GM23338 (cell line): ENCODE results near the gene ADSL. TPM values are rescaled to one million over a fixed set of nuclear protein-coding genes. Genes with fewer than 3 reads are reported as not detected.

ENCODE experiments used
- ATAC-seq: fragments of 200-7000 bp; cut with Tn5 transposase; 3 replicates; pipeline ENCODE4 v1.9.1; 2020
- DNase-seq: peaks from one replicate; pipeline ENCODE4 v3.0.0-alpha.2; 2015; ENCODE audit warnings: low spot score
- H2AFZ ChIP-seq: fragments of 200-600 bp; sonication (generic); 2 replicates; pipeline ENCODE4 v1.8.0; 2016; ENCODE audit warnings: antibody characterized with exemption, mild to moderate bottlenecking, moderate library complexity
- H3F3A ChIP-seq: fragments of 200-600 bp; sonication (generic); replicated peaks from 2 replicates; pipeline ENCODE4 v1.8.0; 2017; ENCODE audit warnings: antibody characterized with exemption, mixed run types, low read depth
- H3K27ac ChIP-seq: fragments of 200-600 bp; sonication (generic); 2 replicates; pipeline ENCODE4 v1.6.1; 2016; ENCODE audit warnings: low read depth
- H3K27me3 ChIP-seq: fragments of 200-600 bp; sonication (generic); 2 replicates; pipeline ENCODE4 v1.8.0; 2016; ENCODE audit warnings: mild to moderate bottlenecking, mixed run types, moderate library complexity; ENCODE audit not compliant: insufficient read depth
- H3K36me3 ChIP-seq: fragments of 200-600 bp; sonication (generic); 2 replicates; pipeline ENCODE4 v1.8.0; 2016; ENCODE audit warnings: mild to moderate bottlenecking; ENCODE audit not compliant: insufficient read depth
- H3K4me1 ChIP-seq: fragments of 200-600 bp; sonication (generic); 2 replicates; pipeline ENCODE4 v1.8.0; 2016; ENCODE audit warnings: mild to moderate bottlenecking, moderate library complexity; ENCODE audit not compliant: insufficient read depth
- H3K4me2 ChIP-seq: fragments of 200-600 bp; sonication (generic); 2 replicates; pipeline ENCODE4 v1.7.1; 2017; ENCODE audit warnings: mixed run types
- H3K4me3 ChIP-seq: fragments of 200-600 bp; sonication (generic); 2 replicates; pipeline ENCODE4 v1.6.1; 2016; ENCODE audit warnings: mixed run types
- H3K79me2 ChIP-seq: fragments of 200-600 bp; sonication (generic); replicated peaks from 2 replicates; pipeline ENCODE4 v1.8.0; 2017; ENCODE audit warnings: mild to moderate bottlenecking; ENCODE audit not compliant: insufficient read depth
- H3K9me2 ChIP-seq: fragments of 200-600 bp; sonication (generic); 2 replicates; pipeline ENCODE4 v1.8.0; 2017; ENCODE audit not compliant: insufficient read depth
- H4K20me1 ChIP-seq: fragments of 200-600 bp; sonication (generic); replicated peaks from 2 replicates; pipeline ENCODE4 v1.8.0; 2017; ENCODE audit warnings: mild to moderate bottlenecking; ENCODE audit not compliant: insufficient read depth
- H3K27ac Mint-ChIP-seq: 2 replicates; pipeline ENCODE4 v1.8.0; 2020; ENCODE audit warnings: inconsistent platforms, mild to moderate bottlenecking, moderate library complexity, mixed read lengths
- H3K27me3 Mint-ChIP-seq: 3 replicates; pipeline ENCODE4 v1.8.0; 2022; ENCODE audit warnings: low read depth, mild to moderate bottlenecking, moderate library complexity, mixed read lengths, inconsistent platforms; ENCODE audit not compliant: insufficient read depth, poor library complexity
- H3K36me3 Mint-ChIP-seq: 3 replicates; pipeline ENCODE4 v1.8.0; 2021; ENCODE audit warnings: low read depth, mild to moderate bottlenecking, inconsistent platforms, moderate library complexity, mixed read lengths
- H3K4me1 Mint-ChIP-seq: 3 replicates; pipeline ENCODE4 v1.8.0; 2020; ENCODE audit warnings: mild to moderate bottlenecking, inconsistent platforms, mixed read lengths
- H3K4me3 Mint-ChIP-seq: 3 replicates; pipeline ENCODE4 v1.8.0; 2021; ENCODE audit warnings: moderate library complexity, mild to moderate bottlenecking, inconsistent platforms, mixed read lengths
- H3K9me3 Mint-ChIP-seq: 3 replicates; pipeline ENCODE4 v1.8.0; 2020; ENCODE audit warnings: moderate library complexity, mild to moderate bottlenecking, inconsistent platforms, mixed read lengths
- CREB1 ChIP-seq: fragments of 250-450 bp; sonication (Bioruptor Pico); IDR thresholded peaks from 2 replicates; pipeline ENCODE4 v1.5.0; 2020; ENCODE audit warnings: low read depth, mild to moderate bottlenecking, moderate library complexity
- CTCF ChIP-seq, 2 experiments: fragments of 200-600 bp in 1 of 2; sonication (generic) in 1 of 2; conservative IDR thresholded peaks; 2 replicates each; pipeline versions ENCODE4 v1.5.1 to v1.6.1; 2016 to 2017; ENCODE audit warnings: antibody characterized with exemption in 2 of 2, low read depth in 2 of 2, mild to moderate bottlenecking in 2 of 2, moderate library complexity in 1 of 2
- EZH2 ChIP-seq: fragments of 200-600 bp; sonication (generic); IDR thresholded peaks from one replicate; pipeline ENCODE4 v1.8.0; 2017; ENCODE audit warnings: antibody characterized with exemption, mild to moderate bottlenecking, low read depth; ENCODE audit not compliant: unreplicated experiment
- EZH2phosphoT487 ChIP-seq: fragments of 200-600 bp; sonication (generic); IDR thresholded peaks from one replicate; pipeline ENCODE4 v1.8.1; 2018; ENCODE audit warnings: antibody characterized with exemption; ENCODE audit not compliant: unreplicated experiment
- JUNB ChIP-seq: IDR thresholded peaks from one replicate; pipeline ENCODE4 v1.6.1; 2016; ENCODE audit warnings: antibody characterized with exemption; ENCODE audit not compliant: unreplicated experiment
- POLR2AphosphoS5 ChIP-seq: IDR thresholded peaks from 2 replicates; pipeline ENCODE4 v1.6.1; 2016; ENCODE audit warnings: antibody characterized with exemption, low read depth
- STAT1 ChIP-seq: IDR thresholded peaks from one replicate; pipeline ENCODE4 v1.6.1; 2016; ENCODE audit warnings: antibody characterized with exemption; ENCODE audit not compliant: unreplicated experiment
- ZNF114 ChIP-seq: fragments of 250-450 bp; sonication (Bioruptor Pico); IDR thresholded peaks from 2 replicates; pipeline ENCODE4 v1.5.0; 2020; ENCODE audit warnings: mild to moderate bottlenecking, moderate library complexity
- ZNF331 ChIP-seq: fragments of 250-450 bp; sonication (Bioruptor Pico); IDR thresholded peaks from 2 replicates; pipeline ENCODE4 v1.5.0; 2020; ENCODE audit warnings: low read depth, mild to moderate bottlenecking, moderate library complexity
- ZNF462 ChIP-seq: fragments of 250-450 bp; sonication (Bioruptor Pico); IDR thresholded peaks from 2 replicates; pipeline ENCODE4 v1.5.0; 2020; ENCODE audit warnings: mild to moderate bottlenecking, moderate library complexity
- polyA plus RNA-seq: library from polyadenylated mRNA; unstranded; fragments of >200 nt; fragmentation: Nextera tagmentation; extraction: Ambion mirVana; gene quantifications from 2 replicates; pipeline ENCODE4 v1.2.1, GENCODE V29; 2016
- total RNA-seq: library from RNA; depleted of rRNA; stranded (reverse); fragments of >200 nt; shearing (Covaris generic); gene quantifications from 2 replicates; pipeline ENCODE4 v1.2.3, GENCODE V29; 2014
- TF ChIP-seq, protein P1 (sequence below): IDR thresholded peaks from one replicate; pipeline ENCODE4 v1.6.1; 2018; ENCODE audit warnings: antibody characterized with exemption; ENCODE audit not compliant: unreplicated experiment
- TF ChIP-seq, protein P2 (sequence below): IDR thresholded peaks from 2 replicates; pipeline ENCODE4 v1.6.1; 2016; ENCODE audit warnings: antibody characterized with exemption

ADSL gene
- total and polyA plus RNA-seq, 2 experiments from 2014 or later: 120 to 232 TPM

- TF ChIP-seq ZNF462 (CRISPR knock-in tag) (no peak), JUNB (no peak), POLR2AphosphoS5 (no peak), EZH2 (no peak)
These were observed 74.7 kb downstream of the ADSL start (continued) for GRCh38 chr22:40421082-40421350.

DNA sequence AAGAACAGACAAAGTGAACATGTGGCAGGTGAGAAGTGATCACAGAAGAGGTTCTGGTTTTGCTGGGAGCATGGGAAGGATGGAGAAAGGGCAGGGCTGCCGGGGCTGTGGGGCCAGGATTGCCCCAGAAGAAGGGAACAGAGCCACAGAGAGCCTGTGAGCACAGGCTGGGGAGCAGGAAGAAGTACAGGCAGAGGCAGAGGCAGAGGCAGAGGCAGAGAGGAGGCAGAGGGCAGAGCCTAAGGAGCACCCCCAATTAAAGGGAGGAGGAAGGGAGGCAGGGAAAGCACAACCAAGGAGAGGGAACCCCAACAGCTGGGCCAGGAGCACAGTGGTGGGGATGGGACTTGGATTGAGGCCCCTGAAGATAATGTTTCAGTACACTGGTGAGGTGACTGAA is 75.6 kb downstream of the ADSL start:
- H3K9me2 ChIP-seq: no peaks in the 10 kb centered on the region
- Mint-ChIP-seq H3K27ac (no peak overlapping the region), H3K27me3 (peaks cover 5% of the 10 kb centered on the region), H3K9me3 (no peaks in the 10 kb centered on the region), H3K36me3 (peaks cover 29% of the 10 kb centered on the region), H3K4me1 (no peaks in the 10 kb centered on the region; the same call in 2 of the 3 replicates), H3K4me3 (no peak overlapping the region)
- H3K27ac ChIP-seq: no peak overlapping the region
- no peaks in the 10 kb centered on the region for H3F3A ChIP-seq
- ATAC-seq (no peak), DNase-seq (no peak)
- H3K27me3 ChIP-seq: no peaks in the 10 kb centered on the region
- H3K79me2 ChIP-seq: no peaks in the 10 kb centered on the region
- no peak overlapping the region for H2AFZ ChIP-seq
- H3K4me3 ChIP-seq: no peak overlapping the region
- no peak overlapping the region for H3K4me2 ChIP-seq
- H3K36me3 ChIP-seq: no peaks in the 10 kb centered on the region
- H4K20me1 ChIP-seq: 0 out of 2 replicates have a peak, but pooled peaks cover 4% of the 10 kb centered on the region
- no peaks in the 10 kb centered on the region for H3K4me1 ChIP-seq
- TF ChIP-seq STAT1: no peak
- no peak for TF ChIP-seq ZNF331
- TF ChIP-seq ZNF114: no peak
- TF ChIP-seq, protein P1, sequence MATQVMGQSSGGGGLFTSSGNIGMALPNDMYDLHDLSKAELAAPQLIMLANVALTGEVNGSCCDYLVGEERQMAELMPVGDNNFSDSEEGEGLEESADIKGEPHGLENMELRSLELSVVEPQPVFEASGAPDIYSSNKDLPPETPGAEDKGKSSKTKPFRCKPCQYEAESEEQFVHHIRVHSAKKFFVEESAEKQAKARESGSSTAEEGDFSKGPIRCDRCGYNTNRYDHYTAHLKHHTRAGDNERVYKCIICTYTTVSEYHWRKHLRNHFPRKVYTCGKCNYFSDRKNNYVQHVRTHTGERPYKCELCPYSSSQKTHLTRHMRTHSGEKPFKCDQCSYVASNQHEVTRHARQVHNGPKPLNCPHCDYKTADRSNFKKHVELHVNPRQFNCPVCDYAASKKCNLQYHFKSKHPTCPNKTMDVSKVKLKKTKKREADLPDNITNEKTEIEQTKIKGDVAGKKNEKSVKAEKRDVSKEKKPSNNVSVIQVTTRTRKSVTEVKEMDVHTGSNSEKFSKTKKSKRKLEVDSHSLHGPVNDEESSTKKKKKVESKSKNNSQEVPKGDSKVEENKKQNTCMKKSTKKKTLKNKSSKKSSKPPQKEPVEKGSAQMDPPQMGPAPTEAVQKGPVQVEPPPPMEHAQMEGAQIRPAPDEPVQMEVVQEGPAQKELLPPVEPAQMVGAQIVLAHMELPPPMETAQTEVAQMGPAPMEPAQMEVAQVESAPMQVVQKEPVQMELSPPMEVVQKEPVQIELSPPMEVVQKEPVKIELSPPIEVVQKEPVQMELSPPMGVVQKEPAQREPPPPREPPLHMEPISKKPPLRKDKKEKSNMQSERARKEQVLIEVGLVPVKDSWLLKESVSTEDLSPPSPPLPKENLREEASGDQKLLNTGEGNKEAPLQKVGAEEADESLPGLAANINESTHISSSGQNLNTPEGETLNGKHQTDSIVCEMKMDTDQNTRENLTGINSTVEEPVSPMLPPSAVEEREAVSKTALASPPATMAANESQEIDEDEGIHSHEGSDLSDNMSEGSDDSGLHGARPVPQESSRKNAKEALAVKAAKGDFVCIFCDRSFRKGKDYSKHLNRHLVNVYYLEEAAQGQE: no peak
- TF ChIP-seq EZH2: no peak
- no peak for TF ChIP-seq POLR2AphosphoS5
- TF ChIP-seq CREB1 (CRISPR knock-in tag): no peak
- TF ChIP-seq CTCF (conservative IDR thresholded peaks at IDR 0.05; ENCODE audit: low read depth in 2 of 2): no peak
- no peak for TF ChIP-seq EZH2phosphoT487
- no peak for TF ChIP-seq JUNB
- TF ChIP-seq, protein P2, sequence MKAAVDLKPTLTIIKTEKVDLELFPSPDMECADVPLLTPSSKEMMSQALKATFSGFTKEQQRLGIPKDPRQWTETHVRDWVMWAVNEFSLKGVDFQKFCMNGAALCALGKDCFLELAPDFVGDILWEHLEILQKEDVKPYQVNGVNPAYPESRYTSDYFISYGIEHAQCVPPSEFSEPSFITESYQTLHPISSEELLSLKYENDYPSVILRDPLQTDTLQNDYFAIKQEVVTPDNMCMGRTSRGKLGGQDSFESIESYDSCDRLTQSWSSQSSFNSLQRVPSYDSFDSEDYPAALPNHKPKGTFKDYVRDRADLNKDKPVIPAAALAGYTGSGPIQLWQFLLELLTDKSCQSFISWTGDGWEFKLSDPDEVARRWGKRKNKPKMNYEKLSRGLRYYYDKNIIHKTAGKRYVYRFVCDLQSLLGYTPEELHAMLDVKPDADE: no peak
